Spleen (tissue), 11 donors: ENCODE measurements around the gene GPR62. TPM values are rescaled to one million over a fixed set of nuclear protein-coding genes. Genes with fewer than 3 reads are reported as not detected.

Experiments used
- DNase-seq: peaks from one replicate; pipeline ENCODE4 v3.0.0-alpha.2; 2020
- H3K27ac ChIP-seq, 8 donors: fragments of 200-600 bp; sonication (generic) in 7 of 8; 1 replicate in 4 of 8; 2 replicates in 4 of 8; pipeline versions ENCODE4 v1.5.0 to v1.8.0; 2016 to 2021; ENCODE audit warnings: inconsistent platforms in 4 of 8, mild to moderate bottlenecking in 4 of 8, moderate library complexity in 1 of 8
- H3K27me3 ChIP-seq, 7 donors: fragments of 200-600 bp; sonication (generic) in 6 of 7; replicated peaks in 1 of 7; 1 replicate in 4 of 7; 2 replicates in 3 of 7; pipeline versions ENCODE4 v1.5.0 to v1.8.0; 2016 to 2021; ENCODE audit warnings: inconsistent platforms in 3 of 7, mild to moderate bottlenecking in 1 of 7
- H3K36me3 ChIP-seq, 6 donors: fragments of 200-600 bp; sonication (generic) in 5 of 6; 1 replicate in 4 of 6; 2 replicates in 2 of 6; pipeline versions ENCODE4 v1.5.0 to v1.8.0; 2016 to 2021; ENCODE audit warnings: inconsistent platforms in 2 of 6
- H3K4me1 ChIP-seq, 6 donors: fragments of 200-600 bp; sonication (generic) in 5 of 6; 1 replicate in 3 of 6; 2 replicates in 3 of 6; pipeline versions ENCODE4 v1.5.0 to v1.8.0; 2016 to 2021; ENCODE audit warnings: inconsistent platforms in 3 of 6
- H3K4me3 ChIP-seq, 8 donors: fragments of 200-600 bp; sonication (generic) in 7 of 8; 1 replicate in 4 of 8; 2 replicates in 4 of 8; pipeline versions ENCODE4 v1.5.0 to v1.8.0; 2016 to 2021; ENCODE audit warnings: inconsistent platforms in 4 of 8, mild to moderate bottlenecking in 4 of 8, moderate library complexity in 2 of 8
- H3K9me3 ChIP-seq, 8 donors: fragments of 200-600 bp; sonication (generic) in 7 of 8; 1 replicate in 4 of 8; 2 replicates in 4 of 8; pipeline versions ENCODE4 v1.5.0 to v1.8.0; 2016 to 2021; ENCODE audit warnings: inconsistent platforms in 4 of 8
- CTCF ChIP-seq, 11 experiments: fragments of 200-600 bp in 7 of 11; fragments of 450-650 bp in 4 of 11; sonication (generic) in 4 of 11; IDR thresholded peaks in 8 of 11; conservative IDR thresholded peaks in 3 of 11; 1 replicate in 7 of 11; 2 replicates in 4 of 11; pipeline versions ENCODE4 v1.4.0 to v1.8.0; 2016 to 2021; ENCODE audit warnings: antibody characterized with exemption in 11 of 11, inconsistent platforms in 4 of 11, mild to moderate bottlenecking in 1 of 11
- POLR2A ChIP-seq, 3 donors: fragments of 450-650 bp; IDR thresholded peaks; one replicate each; pipeline ENCODE4 v1.5.1; 2017; ENCODE audit warnings: antibody characterized with exemption in 3 of 3, mild to moderate bottlenecking in 1 of 3
- POLR2AphosphoS5 ChIP-seq, 3 donors: sonication (generic); formaldehyde crosslinking; IDR thresholded peaks; one replicate each; pipeline ENCODE4 v1.5.1; 2017; ENCODE audit warnings: antibody characterized with exemption in 3 of 3
- WGBS, 5 donors: extraction: QIAGEN DNeasy Blood & Tissue Kit in 3 of 5; methylation state at CpG; one replicate each; pipeline versions ENCODE4 v1.1.5 to v1.1.7; 2013 to 2018; 5-methylcytosine and 5-hydroxymethylcytosine counted together
- intact Hi-C: fragments of 100-400 bp; cut with DNase I; formaldehyde crosslinking; loops from one replicate; pipeline ENCODE4 v1.15.0; 2023; ENCODE audit warnings: low total_unique reads
- polyA plus RNA-seq, 3 donors: library from polyadenylated mRNA; stranded (reverse); fragments of 200-250 nt; gene quantifications; one replicate each; pipeline ENCODE4 v1.2.1, GENCODE V29; 2013
- total RNA-seq, 7 donors: library from RNA; depleted of rRNA in 3 of 7; stranded (reverse); fragments of >200 nt in 3 of 7; fragmentation: NEBNext Ultra II Directional in 4 of 7; extraction: Animal tissue kit (Norgen Biotek cat#: 25700) in 4 of 7; gene quantifications; one replicate each; pipeline versions ENCODE4 v1.1.0 to v1.2.1, GENCODE V29; 2016 to 2021
- donor health status: healthy with polysubstance abuse.
- donor health status: DM: no; HTN: no; CAD: no; lungs with moderate emphysema.
- donor health status: DM: no; HTN: no; CAD: no.
- donor health status: Bipolar disorder and iron deficiency.
- donor health status: healthy.
- donor health status: DM: no; HTN: no; CAD: no.
- donor health status: DM: yes; HTN: yes; CAD: no.

Gene GPR62
- total and polyA plus RNA-seq, 10 donors, result 0.04 to 0.39 (median 0.05) TPM; not detected in 6

- intact Hi-C loops, result no loop called here
- H3K27me3 ChIP-seq, result no peaks in the 10 kb centered on the region
- H3K27ac ChIP-seq, result peak overlapping the region in 5 of 8 donors; percentile 15 to 95 (median 93)
- H3K4me3 ChIP-seq, result no peak overlapping the region
- peaks cover 33 to 77% (median 59%) of the 10 kb centered on the region in 6 donors for H3K4me1 ChIP-seq
- 70 to 85% (median 77%) methylated on average over 6 to 9 of the region's 9 CpGs for WGBS, 5 donors
- DNase-seq, result no peak
- H3K9me3 ChIP-seq, result no peaks in the 10 kb centered on the region
- no peak for TF ChIP-seq CTCF (IDR thresholded peaks at IDR 0.05 in 8 of 11, conservative IDR thresholded peaks at IDR 0.05 in 3 of 11)
- peak in 1 of 3 donors; percentile 11 for TF ChIP-seq POLR2AphosphoS5 (IDR thresholded peaks at IDR 0.05)
- H3K36me3 ChIP-seq, result peaks cover 0 to 6% (median 0%) of the 10 kb centered on the region in 6 donors
These were observed 22.4 kb downstream of the GPR62 start for GRCh38 chr3:51977446-51978142.

GRCh38 chr3:51978143-51978502, 22.9 kb downstream of the GPR62 start:
- Histone ChIP-seq H3K27me3 (no peaks in the 10 kb centered on the region), H3K4me1 (peaks cover 28 to 77% (median 56%) of the 10 kb centered on the region in 6 donors), H3K9me3 (no peaks in the 10 kb centered on the region), H3K27ac (peak overlapping the region in 4 of 8 donors; percentile 91 to 95 (median 94)), H3K36me3 (peaks cover 0 to 6% (median 0%) of the 10 kb centered on the region in 6 donors), H3K4me3 (no peak overlapping the region)
- TF ChIP-seq POLR2A (IDR thresholded peaks at IDR 0.05) (no peak), CTCF (IDR thresholded peaks at IDR 0.05 in 8 of 11, conservative IDR thresholded peaks at IDR 0.05 in 3 of 11) (no peak), POLR2AphosphoS5 (IDR thresholded peaks at IDR 0.05) (no peak)
- intact Hi-C loops, result no loop called here
- 85 to 96% (median 89%) methylated on average over 4 of the region's 4 CpGs for WGBS, 5 donors
- DNase-seq, result no peak

- H3K4me3 ChIP-seq, result no peak overlapping the region
- WGBS, 5 donors, result 91 to 99% (median 98%) methylated on average over 8 to 10 of the region's 10 CpGs
- no peak for TF ChIP-seq POLR2A (IDR thresholded peaks at IDR 0.05)
- no peak for TF ChIP-seq CTCF (IDR thresholded peaks at IDR 0.05 in 8 of 11, conservative IDR thresholded peaks at IDR 0.05 in 3 of 11)
- no peak for TF ChIP-seq POLR2AphosphoS5 (IDR thresholded peaks at IDR 0.05)
- intact Hi-C loops, result no loop called here
- H3K27ac ChIP-seq, result peak overlapping the region in 1 of 8 donors; percentile 98
- H3K4me1 ChIP-seq, result peaks cover 27 to 73% (median 51%) of the 10 kb centered on the region in 6 donors
- H3K36me3 ChIP-seq, result peaks cover 0 to 6% (median 0%) of the 10 kb centered on the region in 6 donors
- no peaks in the 10 kb centered on the region for H3K9me3 ChIP-seq
- DNase-seq, result no peak
- H3K27me3 ChIP-seq, result no peaks in the 10 kb centered on the region
These were observed 25.1 kb downstream of the GPR62 start for GRCh38 chr3:51980253-51980652.

GRCh38 chr3:51982352-51982837, 27.2 kb downstream of the GPR62 start:
- TF ChIP-seq POLR2A (IDR thresholded peaks at IDR 0.05) (no peak), CTCF (IDR thresholded peaks at IDR 0.05 in 8 of 11, conservative IDR thresholded peaks at IDR 0.05 in 3 of 11) (peak in 7 of 11 experiments; percentile 33 to 57 (median 43)), POLR2AphosphoS5 (IDR thresholded peaks at IDR 0.05) (no peak)
- no peak for DNase-seq
- H3K9me3 ChIP-seq, result no peaks in the 10 kb centered on the region
- H3K4me3 ChIP-seq, result peak overlapping the region; percentile 33 to 78 (median 64)
- H3K36me3 ChIP-seq, result peaks cover 0 to 6% (median 0%) of the 10 kb centered on the region in 6 donors
- H3K27me3 ChIP-seq, result no peaks in the 10 kb centered on the region
- H3K27ac ChIP-seq, result peak overlapping the region; percentile 87 to 98 (median 96)
- 4 to 9% (median 8%) methylated on average over 4 of the region's 4 CpGs for WGBS, 5 donors
- intact Hi-C loops, result no loop called here
- peaks cover 17 to 51% (median 35%) of the 10 kb centered on the region in 6 donors for H3K4me1 ChIP-seq
